Naive thymus-derived CD8-positive, alpha-beta T cell (primary cell): ENCODE results near the gene IGFBP7. TPM values are rescaled to one million over a fixed set of nuclear protein-coding genes. Genes with fewer than 3 reads are reported as not detected.

Experiments
- ATAC-seq, 2 donors: fragments of 150-1000 bp; cut with Tn5 transposase in 1 of 2; sonication (Bioruptor Pico), chemical (Tn5 transposase) in 1 of 2; 1 replicate in 1 of 2; 2 replicates in 1 of 2; pipeline ENCODE4 v1.10.0; 2021; ENCODE audit warnings: mild to moderate bottlenecking in 2 of 2, moderate library complexity in 2 of 2
- POLR2A ChIA-PET: fragments of 350-600 bp; sonication (Branson Sonifier 250); formaldehyde crosslinking; loops from one replicate; lab custom pipeline; 2021; ENCODE audit warnings: antibody characterized with exemption; lab: Charles Lee
- DNase-seq, 10 donors: peaks; one replicate each; pipeline versions ENCODE4 v3.0.0 to v3.0.0-alpha.2; 2020 to 2022
- H3K27ac Mint-ChIP-seq, 10 donors: one replicate each; pipeline ENCODE4 v1.8.0; 2020 to 2022; ENCODE audit warnings: mild to moderate bottlenecking in 10 of 10, mixed read lengths in 10 of 10, moderate library complexity in 4 of 10, inconsistent platforms in 1 of 10
- H3K27me3 Mint-ChIP-seq, 5 donors: one replicate each; pipeline ENCODE4 v1.8.0; 2021 to 2022; ENCODE audit warnings: mixed read lengths in 5 of 5
- H3K36me3 Mint-ChIP-seq, 3 donors: one replicate each; pipeline ENCODE4 v1.8.0; 2020 to 2022; ENCODE audit warnings: mixed read lengths in 3 of 3, mild to moderate bottlenecking in 2 of 3, inconsistent platforms in 1 of 3
- H3K4me1 Mint-ChIP-seq, 4 donors: one replicate each; pipeline ENCODE4 v1.8.0; 2021 to 2022; ENCODE audit warnings: mixed read lengths in 4 of 4
- H3K4me3 Mint-ChIP-seq, 10 donors: one replicate each; pipeline ENCODE4 v1.8.0; 2020 to 2022; ENCODE audit warnings: mild to moderate bottlenecking in 10 of 10, mixed read lengths in 10 of 10, moderate library complexity in 6 of 10, inconsistent platforms in 1 of 10
- H3K9me3 Mint-ChIP-seq, 9 donors: one replicate each; pipeline ENCODE4 v1.8.0; 2020 to 2022; ENCODE audit warnings: mixed read lengths in 9 of 9, mild to moderate bottlenecking in 3 of 9, inconsistent platforms in 1 of 9, moderate library complexity in 1 of 9
- polyA plus RNA-seq, 3 donors: library from polyadenylated mRNA; unstranded; fragments of 300-500 nt; fragmentation: Illumina TruSeq; gene quantifications; one replicate each; pipeline ENCODE4 v1.2.3, GENCODE V29; 2021
- total RNA-seq, 8 experiments: library from RNA in 2 of 8; stranded (reverse) in 2 of 8; gene quantifications; one replicate each; pipeline ENCODE4 v1.2.3 and lab custom pipeline; 2021 to 2026

Gene IGFBP7
- total and polyA plus RNA-seq, 5 experiments from 2014 or later = not detected

- no peak overlapping the region for H3K27ac Mint-ChIP-seq
- peaks cover 2 to 26% (median 15%) of the 10 kb centered on the region in 5 donors for H3K27me3 Mint-ChIP-seq
- no peak for DNase-seq
- peaks cover 0 to 14% (median 1%) of the 10 kb centered on the region in 4 donors for H3K4me1 Mint-ChIP-seq
- POLR2A ChIA-PET = no interaction called here
- no peak for ATAC-seq
- no peak overlapping the region for H3K4me3 Mint-ChIP-seq
- H3K9me3 Mint-ChIP-seq = peaks cover 0 to 2% (median 0%) of the 10 kb centered on the region in 9 donors
- no peaks in the 10 kb centered on the region for H3K36me3 Mint-ChIP-seq
Observed at GRCh38 chr4:57086031-57086723, 24.0 kb downstream of the IGFBP7 start.

GRCh38 chr4:57085278-57085677, 24.9 kb downstream of the IGFBP7 start:
- no peak overlapping the region for H3K27ac Mint-ChIP-seq
- no peak for ATAC-seq

GRCh38 chr4:57084360-57084759, 25.8 kb downstream of the IGFBP7 start:
- peaks cover under 1 to 17% (median 8%) of the 10 kb centered on the region in 5 donors for H3K27me3 Mint-ChIP-seq
- DNase-seq = no peak
- no peak for ATAC-seq
- no peaks in the 10 kb centered on the region for H3K36me3 Mint-ChIP-seq
- H3K4me1 Mint-ChIP-seq = peaks cover 0 to 10% (median 0%) of the 10 kb centered on the region in 4 donors
- H3K27ac Mint-ChIP-seq = no peak overlapping the region
- H3K9me3 Mint-ChIP-seq = peaks cover 0 to 2% (median 0%) of the 10 kb centered on the region in 9 donors
- POLR2A ChIA-PET = no interaction called here
- no peak overlapping the region for H3K4me3 Mint-ChIP-seq

More at GRCh38 chr4:57085278-57085677, 24.9 kb downstream of the IGFBP7 start:
- Mint-ChIP-seq H3K27me3 (peaks cover 2 to 17% (median 15%) of the 10 kb centered on the region in 5 donors), H3K4me1 (peaks cover 0 to 18% (median 1%) of the 10 kb centered on the region in 4 donors), H3K4me3 (no peak overlapping the region), H3K9me3 (peaks cover 0 to 2% (median 0%) of the 10 kb centered on the region in 9 donors), H3K36me3 (no peaks in the 10 kb centered on the region)
- DNase-seq = no peak
- POLR2A ChIA-PET = no interaction called here

- peaks cover 0 to 13% (median 0%) of the 10 kb centered on the region in 4 donors for H3K4me1 Mint-ChIP-seq
- no peak overlapping the region for H3K4me3 Mint-ChIP-seq
- H3K27ac Mint-ChIP-seq = no peak overlapping the region
- H3K9me3 Mint-ChIP-seq = peaks cover 0 to 2% (median 0%) of the 10 kb centered on the region in 9 donors
- H3K36me3 Mint-ChIP-seq = no peaks in the 10 kb centered on the region
- ATAC-seq (no peak), DNase-seq (no peak)
- POLR2A ChIA-PET = no interaction called here
- H3K27me3 Mint-ChIP-seq = peaks cover 0 to 25% (median 5%) of the 10 kb centered on the region in 5 donors
Observed at GRCh38 chr4:57083090-57083489, 27.1 kb downstream of the IGFBP7 start.

GRCh38 chr4:57081651-57082621, 28.2 kb downstream of the IGFBP7 start:
- no peak overlapping the region for H3K4me3 Mint-ChIP-seq
- peaks cover 0 to 2% (median 0%) of the 10 kb centered on the region in 9 donors for H3K9me3 Mint-ChIP-seq
- no peaks in the 10 kb centered on the region for H3K36me3 Mint-ChIP-seq
- peaks cover 0 to 13% (median 0%) of the 10 kb centered on the region in 4 donors for H3K4me1 Mint-ChIP-seq
- DNase-seq (no peak), ATAC-seq (no peak)
- no peak overlapping the region for H3K27ac Mint-ChIP-seq
- POLR2A ChIA-PET = interaction anchor here (0.5 kb wide), 1 partner anchor 127 kb away, joined by 3 read pairs; no protein-coding TSS in a partner anchor
- peaks cover 0 to 25% (median 7%) of the 10 kb centered on the region in 5 donors for H3K27me3 Mint-ChIP-seq

- Mint-ChIP-seq H3K9me3 (peaks cover 0 to 2% (median 0%) of the 10 kb centered on the region in 9 donors), H3K27me3 (peaks cover 2 to 23% (median 4%) of the 10 kb centered on the region in 5 donors), H3K4me1 (peaks cover 0 to 13% (median 0%) of the 10 kb centered on the region in 4 donors), H3K4me3 (no peak overlapping the region), H3K36me3 (no peaks in the 10 kb centered on the region), H3K27ac (no peak overlapping the region)
- ATAC-seq (no peak), DNase-seq (no peak)
- POLR2A ChIA-PET = no interaction called here
Observed at GRCh38 chr4:57080781-57081650, 29.2 kb downstream of the IGFBP7 start.

- H3K4me3 Mint-ChIP-seq = no peak overlapping the region
- no peak for ATAC-seq
- no peak overlapping the region for H3K27ac Mint-ChIP-seq
- H3K9me3 Mint-ChIP-seq = no peaks in the 10 kb centered on the region
- no peak for DNase-seq
- H3K27me3 Mint-ChIP-seq = peaks cover 2 to 18% (median 7%) of the 10 kb centered on the region in 5 donors
- POLR2A ChIA-PET = no interaction called here
- peaks cover 0 to 10% (median 0%) of the 10 kb centered on the region in 4 donors for H3K4me1 Mint-ChIP-seq
- no peaks in the 10 kb centered on the region for H3K36me3 Mint-ChIP-seq
Observed at GRCh38 chr4:57078685-57079521, 31.3 kb downstream of the IGFBP7 start.

- Mint-ChIP-seq H3K4me1 (peaks cover 0 to 12% (median 0%) of the 10 kb centered on the region in 4 donors), H3K36me3 (no peaks in the 10 kb centered on the region), H3K27ac (no peak overlapping the region), H3K4me3 (no peak overlapping the region), H3K27me3 (peaks cover 5 to 18% (median 8%) of the 10 kb centered on the region in 5 donors), H3K9me3 (no peaks in the 10 kb centered on the region)
- POLR2A ChIA-PET = no interaction called here
- no peak for DNase-seq
- ATAC-seq = no peak
Observed at GRCh38 chr4:57077550-57078343, 32.4 kb downstream of the IGFBP7 start.

GRCh38 chr4:57076646-57077045, 33.5 kb downstream of the IGFBP7 start:
- DNase-seq = no peak
- H3K27me3 Mint-ChIP-seq = peaks cover 5 to 18% (median 8%) of the 10 kb centered on the region in 5 donors
- POLR2A ChIA-PET = no interaction called here
- no peaks in the 10 kb centered on the region for H3K9me3 Mint-ChIP-seq
- no peak for ATAC-seq
- H3K27ac Mint-ChIP-seq = no peak overlapping the region
- peaks cover 0 to 10% (median 0%) of the 10 kb centered on the region in 4 donors for H3K4me1 Mint-ChIP-seq
- H3K4me3 Mint-ChIP-seq = no peak overlapping the region
- H3K36me3 Mint-ChIP-seq = no peaks in the 10 kb centered on the region

GRCh38 chr4:57075367-57075766, 34.8 kb downstream of the IGFBP7 start:
- Mint-ChIP-seq H3K4me1 (peaks cover 0 to 6% (median 0%) of the 10 kb centered on the region in 4 donors), H3K4me3 (no peak overlapping the region), H3K9me3 (no peaks in the 10 kb centered on the region), H3K27ac (no peak overlapping the region), H3K27me3 (peaks cover 5 to 18% (median 8%) of the 10 kb centered on the region in 5 donors), H3K36me3 (no peaks in the 10 kb centered on the region)
- POLR2A ChIA-PET = no interaction called here
- no peak for ATAC-seq
- no peak for DNase-seq

- Mint-ChIP-seq H3K4me1 (peaks cover 0 to 5% (median 0%) of the 10 kb centered on the region in 4 donors), H3K4me3 (no peak overlapping the region), H3K9me3 (no peaks in the 10 kb centered on the region), H3K27me3 (peaks cover 5 to 13% (median 8%) of the 10 kb centered on the region in 5 donors), H3K27ac (no peak overlapping the region), H3K36me3 (no peaks in the 10 kb centered on the region)
- POLR2A ChIA-PET = no interaction called here
- DNase-seq (no peak), ATAC-seq (no peak)
Observed at GRCh38 chr4:57074744-57075143, 35.4 kb downstream of the IGFBP7 start.
